Neural progenitor cell (in vitro differentiated cells): ENCODE data around the gene ZNF484.
"Not testable (repeated sequence)": the region's sequence is repeated elsewhere in the genome, so short reads cannot be mapped to it uniquely, and the experiment has no call there.

Source experiments
- CTCF ChIP-seq: fragments of 200-600 bp; sonication (generic); IDR thresholded peaks from 2 replicates; pipeline ENCODE4 v1.5.1; 2017; ENCODE audit warnings: antibody characterized with exemption, mild to moderate bottlenecking
- EZH2 ChIP-seq: fragments of 200-600 bp; sonication (generic); IDR thresholded peaks from 2 replicates; pipeline ENCODE4 v1.6.1; 2017; ENCODE audit warnings: antibody characterized with exemption, mild to moderate bottlenecking, moderate library complexity
- EZH2phosphoT487 ChIP-seq: fragments of 200-600 bp; sonication (generic); IDR thresholded peaks from 2 replicates; pipeline ENCODE4 v1.6.1; 2017; ENCODE audit warnings: antibody characterized with exemption

- TF ChIP-seq CTCF = not testable (repeated sequence)
- TF ChIP-seq EZH2 (peak; percentile 70), EZH2phosphoT487 (peak; percentile 18)
These were observed 68.1 kb downstream of the ZNF484 start for GRCh38 chr9:92809629-92810326.
